Endothelial cell of umbilical vein (primary cell): ENCODE data around the gene AEBP1. TPM values are rescaled to one million over a fixed set of nuclear protein-coding genes. Genes with fewer than 3 reads are reported as not detected.

Experiments
- BruUV-seq: library from RNA; stranded (reverse); fragments of 400-500 nt; replicated peaks from 2 replicates; lab custom pipeline; 2021; lab: Mats Ljungman, UMichigan
- CTCF ChIA-PET: fragments of 300-600, 350-600 bp; sonication (Branson Sonifier 250); formaldehyde crosslinking; loops from one replicate; lab custom pipeline; 2021; ENCODE audit warnings: antibody characterized with exemption, inconsistent platforms; lab: Charles Lee
- POLR2A ChIA-PET: fragments of 300-600, 350-600 bp; sonication (Branson Sonifier 250); formaldehyde crosslinking; loops from one replicate; lab custom pipeline; 2021; ENCODE audit warnings: antibody characterized with exemption, inconsistent platforms; lab: Charles Lee
- DNase-seq: peaks from one replicate; pipeline ENCODE4 v3.0.0-alpha.2; 2011; ENCODE audit warnings: low read depth, low spot score
- FAIRE-seq: peaks from 2 replicates; lab custom pipeline; 2011; peaks lifted over from hg19 to GRCh38; lab: Jason Lieb, UNC
- H2AFZ ChIP-seq: 2 replicates; pipeline ENCODE4 v1.6.0; 2012; ENCODE audit warnings: low read depth, low read length, control low read depth, inconsistent platforms
- H3K27ac ChIP-seq: 2 replicates; pipeline ENCODE4 v1.5.1; 2011; ENCODE audit warnings: low read depth, mild to moderate bottlenecking, control low read depth, low read length, moderate library complexity; ENCODE audit not compliant: insufficient read depth
- H3K27me3 ChIP-seq, 2 experiments: 2 replicates each; pipeline versions ENCODE4 v1.6.0 to v1.6.1; 2011; ENCODE audit warnings: low read length in 2 of 2, mixed read lengths in 1 of 2; ENCODE audit not compliant: control insufficient read depth in 2 of 2, insufficient read depth in 2 of 2
- H3K36me3 ChIP-seq, 2 experiments: 2 replicates in 1 of 2; 3 replicates in 1 of 2; pipeline ENCODE4 v1.5.1; 2011; ENCODE audit warnings: low read length in 2 of 2, mild to moderate bottlenecking in 1 of 2, moderate library complexity in 1 of 2; ENCODE audit not compliant: control insufficient read depth in 2 of 2, insufficient read depth in 2 of 2; ENCODE audit errors: extremely low read depth in 1 of 2
- H3K4me1 ChIP-seq: 3 replicates; pipeline ENCODE4 v1.5.1; 2011; ENCODE audit warnings: mild to moderate bottlenecking, low read length; ENCODE audit not compliant: control insufficient read depth, insufficient read depth; ENCODE audit errors: extremely low read depth
- H3K4me2 ChIP-seq: 2 replicates; pipeline ENCODE4 v1.6.1; 2011; ENCODE audit warnings: low read length, control low read depth, mixed read lengths; ENCODE audit not compliant: insufficient read depth
- H3K4me3 ChIP-seq, 3 experiments: fragments of 200-600 bp in 1 of 3; sonication (generic), shearing (Covaris generic) in 1 of 3; replicated peaks in 1 of 3; 2 replicates each; pipeline ENCODE4 v1.5.1; 2011 to 2016; ENCODE audit warnings: control low read depth in 3 of 3, low read length in 3 of 3, mild to moderate bottlenecking in 2 of 3, inconsistent platforms in 1 of 3, low read depth in 1 of 3, moderate library complexity in 1 of 3; ENCODE audit not compliant: insufficient read depth in 1 of 3
- H3K79me2 ChIP-seq: 2 replicates; pipeline ENCODE4 v1.6.0; 2012; ENCODE audit warnings: low read length, inconsistent platforms; ENCODE audit not compliant: control insufficient read depth, insufficient read depth
- H3K9ac ChIP-seq: replicated peaks from 2 replicates; pipeline ENCODE3; 2011; ENCODE audit warnings: low read length, control low read depth; ENCODE audit not compliant: insufficient read depth; ENCODE audit errors: extremely low read depth
- H3K9me1 ChIP-seq: replicated peaks from 3 replicates; pipeline ENCODE4 v1.6.0; 2011; ENCODE audit warnings: mild to moderate bottlenecking, low read length; ENCODE audit not compliant: control insufficient read depth, insufficient read depth; ENCODE audit errors: extremely low read depth
- H3K9me3 ChIP-seq: replicated peaks from 2 replicates; pipeline ENCODE4 v1.5.1; 2012; ENCODE audit warnings: low read length, inconsistent platforms; ENCODE audit not compliant: control insufficient read depth, insufficient read depth
- H4K20me1 ChIP-seq: replicated peaks from 2 replicates; pipeline ENCODE3; 2011; ENCODE audit warnings: mild to moderate bottlenecking, low read length; ENCODE audit not compliant: control insufficient read depth, insufficient read depth; ENCODE audit errors: extremely low read depth
- CTCF ChIP-seq, 2 donors: IDR thresholded peaks; 1 replicate in 1 of 2; 2 replicates in 1 of 2; pipeline ENCODE4 v1.5.1; 2011; ENCODE audit warnings: low read length in 2 of 2, mild to moderate bottlenecking in 2 of 2, moderate library complexity in 2 of 2, control low read depth in 1 of 2, inconsistent platforms in 1 of 2, low read depth in 1 of 2; ENCODE audit not compliant: insufficient read depth in 1 of 2; ENCODE audit errors: extremely low read depth in 1 of 2
- EZH2 ChIP-seq: IDR thresholded peaks from 2 replicates; pipeline ENCODE4 v1.6.1; 2012; ENCODE audit warnings: borderline replicate concordance, low read depth, mild to moderate bottlenecking, moderate library complexity, low read length, inconsistent platforms; ENCODE audit not compliant: severe bottlenecking
- FOS ChIP-seq: IDR thresholded peaks from 2 replicates; pipeline ENCODE4 v1.6.1; 2011; ENCODE audit warnings: mild to moderate bottlenecking, low read length, moderate library complexity, borderline replicate concordance; ENCODE audit not compliant: insufficient read depth
- GATA2 ChIP-seq: IDR thresholded peaks from 2 replicates; pipeline ENCODE4 v1.7.0; 2011; ENCODE audit warnings: low read depth, mild to moderate bottlenecking, moderate library complexity, mixed read lengths, low read length; ENCODE audit not compliant: insufficient read length, insufficient read depth
- JUN ChIP-seq: IDR thresholded peaks from 2 replicates; pipeline ENCODE4 v1.6.1; 2011; ENCODE audit warnings: borderline replicate concordance, low read depth; ENCODE audit not compliant: insufficient read length, insufficient read depth
- MYC ChIP-seq: IDR thresholded peaks from one replicate; pipeline ENCODE4 v1.6.1; 2011; ENCODE audit warnings: mild to moderate bottlenecking, low read depth, low read length
- POLR2A ChIP-seq: IDR thresholded peaks from 2 replicates; pipeline ENCODE4 v1.6.1; 2012; ENCODE audit warnings: low read depth, mild to moderate bottlenecking, control low read depth, low read length
- POLR2AphosphoS5 ChIP-seq: IDR thresholded peaks from 2 replicates; pipeline ENCODE4 v1.6.1; 2012; ENCODE audit warnings: low read depth, mild to moderate bottlenecking, control low read depth, low read length, moderate library complexity; ENCODE audit not compliant: insufficient read depth
- dilution Hi-C: fragments of 300-500 bp; cut with MboI; formaldehyde crosslinking; loops from one replicate; pipeline ENCODE4 v1.15.0; 2019; ENCODE audit warnings: low sequenced_read_pairs; ENCODE audit not compliant: extremely low pct_ligation_motif_present
- intact Hi-C: fragments of 100-400 bp; cut with micrococcal nuclease; formaldehyde crosslinking; loops from one replicate; pipeline ENCODE4 v1.10.0; 2022
- polyA plus RNA-seq, 4 experiments: library from polyadenylated mRNA; depleted of rRNA in 3 of 4; stranded (reverse) in 3 of 4; unstranded in 1 of 4; fragments of >200 nt; gene quantifications; 2 replicates each; pipeline versions ENCODE4 v1.2.1 to v1.2.3, GENCODE V29; 2011 to 2012; ENCODE audit warnings: missing spikeins in 1 of 4
- total RNA-seq: library from RNA; stranded (reverse); gene quantifications from 2 replicates; pipeline ENCODE4 v1.2.3, GENCODE V29; 2021
- TF ChIP-seq, protein P1 (sequence below): IDR thresholded peaks from 2 replicates; pipeline ENCODE4 v1.6.1; 2011; ENCODE audit not compliant: insufficient read depth, insufficient read length

Gene AEBP1
- total and polyA plus RNA-seq, 2 donors (not counting 3 experiments of a cell fraction or from before 2014, with no cell fraction given): 20.6 to 48.0 TPM

DNA sequence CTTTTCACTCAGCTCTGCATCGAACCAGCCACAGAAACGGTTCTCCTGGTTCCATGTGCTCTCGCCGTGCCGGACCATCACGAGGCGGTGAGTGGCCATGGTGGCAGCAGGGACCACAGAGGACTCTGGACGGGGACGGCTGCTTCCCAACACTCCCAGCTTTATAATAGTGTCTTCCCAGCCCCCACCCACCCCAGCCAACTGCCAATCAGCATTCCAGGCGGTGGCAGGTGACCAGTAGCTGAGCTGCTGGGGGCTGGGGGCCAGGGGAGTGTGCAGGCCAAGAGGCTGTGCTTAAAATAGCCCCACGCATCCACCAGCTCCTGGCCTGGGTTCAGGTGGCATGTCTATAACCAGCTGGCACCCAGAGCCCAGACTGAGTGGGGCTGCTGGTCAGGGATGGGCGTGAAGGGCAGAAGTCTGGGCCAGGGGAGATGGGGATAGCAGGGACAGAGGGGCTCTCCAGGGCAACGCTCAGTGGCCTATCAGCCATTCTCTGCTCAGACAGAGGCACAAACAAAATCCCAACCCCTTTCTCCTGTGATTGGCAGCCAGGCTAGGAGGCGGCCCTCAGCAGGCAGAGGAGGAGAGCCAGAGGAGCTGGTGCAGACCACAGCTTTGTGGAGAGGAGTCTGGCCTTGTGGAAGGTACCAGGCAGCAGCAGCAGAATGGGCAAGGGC is 38.6 kb upstream of the AEBP1 start, which contains the start of gene PGAM2:
Gene PGAM2 (minus strand): TSS at position 137 of the 680 bp plus-strand sequence. CDS start 38 bp downstream, at position 99.
- no peak within 1 kb of the TSS for H2AFZ ChIP-seq
- dilution Hi-C loops (no loop called here), intact Hi-C loops (no loop called here)
- no peaks in the 10 kb centered on the region for H3K9me3 ChIP-seq
- BruUV-seq: no TSS peak
- DNase-seq (no peak), FAIRE-seq (peak; percentile 24)
- no peak within 1 kb of the TSS for H3K27ac ChIP-seq
- H3K27me3 ChIP-seq: peaks cover 2 to 13% of the 10 kb centered on the region in 2 experiments
- H3K9me1 ChIP-seq: no peaks in the 10 kb centered on the region
- no peaks in the 10 kb centered on the region for H4K20me1 ChIP-seq
- no peak within 1 kb of the TSS for H3K4me2 ChIP-seq
- ChIA-PET POLR2A (no interaction called here), CTCF (interaction anchor here (1.0 to 1.6 kb wide), 4 partner anchors 8 to 46 kb away, joined by 3 read pairs; no protein-coding TSS in a partner anchor)
- no peak for TF ChIP-seq GATA2
- no peak for TF ChIP-seq POLR2A
- no peak for TF ChIP-seq JUN
- TF ChIP-seq CTCF (IDR thresholded peaks at IDR 0.05; ENCODE audit: extremely low read depth in 1 of 2, insufficient read depth in 1 of 2, low read depth in 1 of 2, low read length in 2 of 2): no peak
- TF ChIP-seq MYC: no peak
- TF ChIP-seq FOS: no peak
- TF ChIP-seq, protein P1, sequence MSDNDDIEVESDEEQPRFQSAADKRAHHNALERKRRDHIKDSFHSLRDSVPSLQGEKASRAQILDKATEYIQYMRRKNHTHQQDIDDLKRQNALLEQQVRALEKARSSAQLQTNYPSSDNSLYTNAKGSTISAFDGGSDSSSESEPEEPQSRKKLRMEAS: no peak
- TF ChIP-seq POLR2AphosphoS5: no peak
- TF ChIP-seq EZH2: no peak
- no peaks in the 10 kb centered on the region for H3K79me2 ChIP-seq
- H3K4me1 ChIP-seq: no peaks in the 10 kb centered on the region
- peaks cover 0 to 8% of the 10 kb centered on the region in 2 experiments for H3K36me3 ChIP-seq
- H3K4me3 ChIP-seq: no peak within 1 kb of the TSS
- no peak within 1 kb of the TSS for H3K9ac ChIP-seq
